Fibroblast of villous mesenchyme (primary cell): ENCODE data around the gene DHRS7B. TPM values are rescaled to one million over a fixed set of nuclear protein-coding genes. Genes with fewer than 3 reads are reported as not detected.

Source experiments
- DNase-seq: peaks from one replicate; pipeline ENCODE4 v3.0.0-alpha.2; 2010; ENCODE audit warnings: low read depth
- H3K4me3 ChIP-seq: 2 replicates; pipeline ENCODE4 v1.5.1; 2011; ENCODE audit warnings: low read depth, mild to moderate bottlenecking, low read length
- CTCF ChIP-seq: IDR thresholded peaks from 2 replicates; pipeline ENCODE4 v1.5.1; 2012; ENCODE audit warnings: low read depth, mild to moderate bottlenecking, low read length; ENCODE audit not compliant: insufficient read depth
- total RNA-seq: library from RNA; depleted of rRNA; stranded (reverse); fragments of >200 nt; gene quantifications from 2 replicates; pipeline ENCODE4 v1.2.3, GENCODE V29; 2012

The DHRS7B gene
- total RNA-seq, 1 donor: 15.1 TPM

DNA sequence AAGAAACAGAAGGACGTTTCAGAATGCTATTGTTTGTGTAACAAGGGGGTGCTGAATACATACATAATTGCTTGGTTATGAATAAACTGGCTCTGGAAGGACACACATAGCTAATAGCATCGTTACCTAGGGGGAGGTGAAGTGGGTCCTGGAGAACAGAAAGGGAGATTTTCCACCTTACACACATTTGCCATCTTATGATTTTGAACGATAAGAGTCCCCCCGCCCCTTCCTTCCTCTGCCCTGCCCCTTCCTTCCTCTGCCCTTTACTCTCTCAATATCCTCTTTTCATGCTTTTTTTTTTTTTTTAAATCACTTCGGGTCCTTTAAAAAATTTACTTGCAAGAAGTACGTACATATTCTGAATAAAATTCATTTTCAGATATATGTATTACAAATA, 902 bp upstream of the DHRS7B start:
- no peak for TF ChIP-seq CTCF
- H3K4me3 ChIP-seq: no peak overlapping the region
- DNase-seq: no peak

DNA sequence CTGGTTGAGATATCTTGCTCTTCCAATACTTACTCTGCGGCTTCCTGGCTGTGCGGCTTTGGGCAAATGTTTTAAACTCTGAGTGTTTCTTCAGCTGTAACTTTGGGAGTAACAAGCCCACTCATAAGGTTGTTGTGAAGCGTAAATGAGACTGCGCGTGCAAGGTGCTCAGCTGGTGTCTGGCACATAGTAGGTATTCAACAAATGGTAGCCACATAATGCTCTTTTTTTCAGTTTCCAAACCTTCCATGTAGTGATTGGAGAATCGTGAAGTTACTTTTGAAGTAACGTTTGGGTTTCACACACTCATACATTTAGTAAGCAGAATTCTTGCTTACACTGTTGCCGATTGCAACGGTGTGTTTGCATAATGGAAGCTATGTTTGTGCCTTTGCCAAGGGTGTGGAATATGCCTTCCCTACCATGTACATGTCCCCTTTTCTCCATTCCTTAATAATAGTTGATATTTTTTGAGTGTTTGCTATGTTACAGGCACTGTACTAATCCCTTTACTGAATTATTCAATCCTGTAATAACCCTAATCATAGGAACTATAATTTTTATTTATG, 829 bp downstream of the DHRS7B start:
- DNase-seq: peak; percentile 6
- TF ChIP-seq CTCF: no peak

DNA sequence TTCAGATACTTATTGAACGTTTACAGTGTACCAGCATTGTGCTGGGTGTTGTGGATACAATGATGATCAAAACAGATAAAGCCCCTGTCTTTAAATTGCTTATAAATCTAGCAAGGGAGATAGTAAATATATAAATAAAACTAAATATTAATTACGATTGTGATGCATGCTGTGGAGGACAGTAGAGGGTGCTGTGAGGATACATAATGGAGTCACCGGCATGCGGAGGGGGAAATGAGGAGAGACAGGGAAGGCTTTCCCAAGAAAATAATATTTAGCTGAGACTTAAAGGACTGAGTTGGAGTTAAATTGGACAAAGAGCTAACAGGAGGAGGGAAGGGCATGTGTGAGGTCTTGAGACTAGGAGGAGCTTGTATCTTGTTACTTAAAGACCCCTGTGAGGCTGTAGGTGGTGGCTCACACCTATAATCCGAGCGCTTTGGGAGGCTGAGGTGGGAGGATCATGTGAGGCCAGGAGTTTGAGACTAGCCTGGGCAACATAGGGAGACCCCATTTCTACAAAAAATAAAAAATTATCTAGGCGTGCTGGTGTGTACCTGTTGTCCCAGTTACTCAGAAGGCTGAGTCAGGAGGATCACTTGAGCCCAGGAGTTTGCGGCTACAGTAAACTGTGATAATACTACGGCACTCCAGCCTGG, 2.4 kb downstream of the DHRS7B start:
- DNase-seq: peak; percentile 70
- TF ChIP-seq CTCF: peak; percentile 67
- H3K4me3 ChIP-seq: no peak overlapping the region

More for the DNA sequence above, 829 bp downstream of the DHRS7B start:
- peak overlapping the region; percentile 96 for H3K4me3 ChIP-seq

GRCh38 chr17:21131137-21131536, 4.4 kb downstream of the DHRS7B start:
- no peak for DNase-seq
- no peak overlapping the region for H3K4me3 ChIP-seq
- TF ChIP-seq CTCF: no peak

GRCh38 chr17:21132428-21132827, 5.7 kb downstream of the DHRS7B start:
- no peak for DNase-seq
- TF ChIP-seq CTCF: no peak
- no peak overlapping the region for H3K4me3 ChIP-seq

GRCh38 chr17:21134559-21134958, 7.8 kb downstream of the DHRS7B start:
- TF ChIP-seq CTCF: no peak
- no peak for DNase-seq
- no peak overlapping the region for H3K4me3 ChIP-seq

GRCh38 chr17:21140911-21141310, 14.1 kb downstream of the DHRS7B start:
- no peak for TF ChIP-seq CTCF
- H3K4me3 ChIP-seq: no peak overlapping the region
- no peak for DNase-seq
